Gastroesophageal sphincter (tissue), 3 donors: ENCODE data around the gene CSF1.

Experiments
- EP300 ChIP-seq: sonication (generic); formaldehyde crosslinking; IDR thresholded peaks from one replicate; pipeline ENCODE4 v1.6.1; 2017; ENCODE audit warnings: antibody characterized with exemption, mild to moderate bottlenecking
- POLR2A ChIP-seq, 2 donors: fragments of 450-650 bp; IDR thresholded peaks; one replicate each; pipeline ENCODE4 v1.6.1; 2017; ENCODE audit warnings: antibody characterized with exemption in 2 of 2, mild to moderate bottlenecking in 2 of 2, moderate library complexity in 1 of 2
- POLR2AphosphoS5 ChIP-seq: sonication (generic); formaldehyde crosslinking; IDR thresholded peaks from one replicate; pipeline ENCODE4 v1.6.1; 2017; ENCODE audit warnings: antibody characterized with exemption
- TF ChIP-seq, protein P1 (sequence below), 4 experiments: fragments of 200-600 bp in 2 of 4; fragments of 450-650 bp in 2 of 4; sonication (generic) in 1 of 4; IDR thresholded peaks; one replicate each; pipeline ENCODE4 v1.5.1; 2017 to 2019; ENCODE audit warnings: antibody characterized with exemption in 4 of 4, mild to moderate bottlenecking in 2 of 4, moderate library complexity in 2 of 4

DNA sequence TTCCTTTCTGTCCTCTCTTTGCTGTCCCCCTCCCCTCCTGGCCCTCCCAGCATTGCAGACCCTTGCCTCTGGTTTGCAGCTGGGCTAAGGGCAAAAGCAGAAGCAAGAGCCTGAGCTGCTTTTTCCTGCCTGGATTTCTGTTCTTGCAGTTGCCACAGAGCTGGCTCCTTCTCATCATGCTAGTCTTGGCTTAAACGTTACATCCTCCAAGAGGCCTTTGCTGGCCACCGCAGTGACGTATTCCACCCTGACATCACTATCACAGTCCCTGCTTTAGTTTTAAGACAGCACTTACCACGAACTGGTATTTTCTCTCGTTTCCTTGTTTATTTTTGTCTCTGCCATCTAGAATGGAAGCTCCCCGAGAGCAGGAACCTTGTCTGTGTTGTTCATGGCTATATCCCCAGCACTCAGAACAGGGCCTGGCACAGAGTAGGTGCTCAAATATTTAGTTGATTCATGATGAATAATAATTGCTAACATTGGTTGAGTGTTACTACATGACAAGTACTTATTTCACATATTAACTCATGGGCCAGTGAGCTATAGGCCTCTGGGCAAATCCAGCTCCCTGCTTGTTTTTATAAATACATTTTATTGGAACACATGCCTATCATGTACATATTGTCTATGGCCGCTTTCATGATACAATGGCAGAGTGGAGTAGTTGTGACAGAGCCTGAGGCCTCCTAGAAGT lies 13.2 kb upstream of the CSF1 start:
- TF ChIP-seq, protein P1, sequence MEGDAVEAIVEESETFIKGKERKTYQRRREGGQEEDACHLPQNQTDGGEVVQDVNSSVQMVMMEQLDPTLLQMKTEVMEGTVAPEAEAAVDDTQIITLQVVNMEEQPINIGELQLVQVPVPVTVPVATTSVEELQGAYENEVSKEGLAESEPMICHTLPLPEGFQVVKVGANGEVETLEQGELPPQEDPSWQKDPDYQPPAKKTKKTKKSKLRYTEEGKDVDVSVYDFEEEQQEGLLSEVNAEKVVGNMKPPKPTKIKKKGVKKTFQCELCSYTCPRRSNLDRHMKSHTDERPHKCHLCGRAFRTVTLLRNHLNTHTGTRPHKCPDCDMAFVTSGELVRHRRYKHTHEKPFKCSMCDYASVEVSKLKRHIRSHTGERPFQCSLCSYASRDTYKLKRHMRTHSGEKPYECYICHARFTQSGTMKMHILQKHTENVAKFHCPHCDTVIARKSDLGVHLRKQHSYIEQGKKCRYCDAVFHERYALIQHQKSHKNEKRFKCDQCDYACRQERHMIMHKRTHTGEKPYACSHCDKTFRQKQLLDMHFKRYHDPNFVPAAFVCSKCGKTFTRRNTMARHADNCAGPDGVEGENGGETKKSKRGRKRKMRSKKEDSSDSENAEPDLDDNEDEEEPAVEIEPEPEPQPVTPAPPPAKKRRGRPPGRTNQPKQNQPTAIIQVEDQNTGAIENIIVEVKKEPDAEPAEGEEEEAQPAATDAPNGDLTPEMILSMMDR (IDR thresholded peaks at IDR 0.05), result no peak
- TF ChIP-seq POLR2AphosphoS5 (no peak), POLR2A (IDR thresholded peaks at IDR 0.05) (no peak), EP300 (no peak)
